HCT116 (cell line): ENCODE measurements around the gene CENPP. TPM values are rescaled to one million over a fixed set of nuclear protein-coding genes. Genes with fewer than 3 reads are reported as not detected.

Experiments used
- ATAC-seq: fragments of 200-7000 bp; cut with Tn5 transposase; 2 replicates; pipeline ENCODE4 v1.9.1; 2020; ENCODE audit warnings: mild to moderate bottlenecking, moderate library complexity
- BruUV-seq: library from RNA; stranded (reverse); fragments of 400-500 nt; replicated peaks from 2 replicates; lab custom pipeline; 2021; lab: Mats Ljungman, UMichigan
- CTCF ChIA-PET: fragments of 300-600 bp; sonication (Branson Sonifier 250); formaldehyde crosslinking; loops from one replicate; lab custom pipeline; 2021; ENCODE audit warnings: antibody characterized with exemption; lab: Charles Lee
- POLR2A ChIA-PET: fragments of 300-600, 350-600 bp; sonication (Branson Sonifier 250); formaldehyde crosslinking; loops from one replicate; lab custom pipeline; 2021; ENCODE audit warnings: antibody characterized with exemption; lab: Charles Lee
- RAD21 ChIA-PET, 2 experiments: fragments of 300-600 bp; sonication (Branson Sonifier 250); formaldehyde crosslinking; loops; one replicate each; lab custom pipeline; 2023; ENCODE audit warnings: low total read pairs in 2 of 2; ENCODE audit not compliant: uncharacterized antibody in 2 of 2, unreplicated experiment in 2 of 2, low non-redundant PET in 1 of 2; lab: Charles Lee
- DNase-seq: peaks from one replicate; pipeline ENCODE4 v3.0.0-alpha.2; 2010; ENCODE audit warnings: low read depth, low spot score
- H2AFZ ChIP-seq: fragments of 200-600 bp; shearing (Covaris generic), sonication (generic); 2 replicates; pipeline ENCODE4 v1.6.1; 2017; ENCODE audit warnings: low read depth, mixed run types, mixed read lengths, antibody characterized with exemption, low read length; ENCODE audit not compliant: poor library complexity, severe bottlenecking
- H3K27ac ChIP-seq: 2 replicates; pipeline ENCODE4 v1.5.1; 2012; ENCODE audit warnings: low read depth, low read length
- H3K27me3 ChIP-seq: fragments of 200-600 bp; sonication (generic); 2 replicates; pipeline ENCODE4 v1.6.1; 2016; ENCODE audit warnings: mixed run types, low read length, mixed read lengths; ENCODE audit not compliant: insufficient read depth
- H3K36me3 ChIP-seq, 2 experiments: fragments of 200-500 bp in 1 of 2; fragments of 200-600 bp in 1 of 2; sonication (Bioruptor generic) in 1 of 2; sonication (generic) in 1 of 2; 2 replicates each; pipeline versions ENCODE4 v1.5.1 to v1.6.1; 2014 to 2016; ENCODE audit warnings: low read length in 2 of 2, inconsistent platforms in 1 of 2, mixed read lengths in 1 of 2, mixed run types in 1 of 2; ENCODE audit not compliant: insufficient read depth in 2 of 2, control insufficient read depth in 1 of 2
- H3K4me1 ChIP-seq, 2 experiments: fragments of 200-600 bp in 1 of 2; sonication (generic) in 1 of 2; 2 replicates each; pipeline versions ENCODE4 v1.5.1 to v1.6.1; 2012 to 2017; ENCODE audit warnings: low read length in 2 of 2, inconsistent platforms in 1 of 2, mild to moderate bottlenecking in 1 of 2, mixed read lengths in 1 of 2, mixed run types in 1 of 2, moderate library complexity in 1 of 2; ENCODE audit not compliant: insufficient read depth in 2 of 2, control insufficient read depth in 1 of 2
- H3K4me2 ChIP-seq: fragments of 200-600 bp; sonication (generic); 2 replicates; pipeline ENCODE4 v1.6.1; 2017; ENCODE audit warnings: mixed run types, low read length, mixed read lengths
- H3K4me3 ChIP-seq, 2 experiments: fragments of 200-600 bp in 1 of 2; sonication (generic) in 1 of 2; replicated peaks in 1 of 2; 2 replicates each; pipeline ENCODE4 v1.5.1; 2011 to 2016; ENCODE audit warnings: low read length in 2 of 2, control low read depth in 1 of 2, low read depth in 1 of 2, mild to moderate bottlenecking in 1 of 2, mixed read lengths in 1 of 2, mixed run types in 1 of 2
- H3K79me2 ChIP-seq: fragments of 200-600 bp; sonication (generic); 2 replicates; pipeline ENCODE4 v1.6.1; 2017; ENCODE audit warnings: mild to moderate bottlenecking, mixed run types, low read length, moderate library complexity, mixed read lengths; ENCODE audit not compliant: insufficient read depth
- H3K9ac ChIP-seq: fragments of 200-600 bp; sonication (generic); 2 replicates; pipeline ENCODE4 v1.6.1; 2016; ENCODE audit warnings: low read length, mixed read lengths
- H3K9me2 ChIP-seq: fragments of 200-600 bp; sonication (generic), shearing (Covaris generic); 2 replicates; pipeline ENCODE4 v1.6.1; 2017; ENCODE audit warnings: mixed run types, mild to moderate bottlenecking, moderate library complexity; ENCODE audit not compliant: insufficient read depth
- H3K9me3 ChIP-seq, 2 experiments: fragments of 200-500 bp in 1 of 2; fragments of 200-600 bp in 1 of 2; sonication (Bioruptor generic) in 1 of 2; sonication (generic) in 1 of 2; 2 replicates each; pipeline ENCODE4 v1.6.1; 2014 to 2017; ENCODE audit warnings: low read length in 2 of 2, mixed read lengths in 2 of 2, inconsistent platforms in 1 of 2, low read depth in 1 of 2, mild to moderate bottlenecking in 1 of 2, mixed run types in 1 of 2, moderate library complexity in 1 of 2; ENCODE audit not compliant: control insufficient read depth in 1 of 2, insufficient read depth in 1 of 2
- H4K20me1 ChIP-seq: fragments of 200-600 bp; sonication (generic), shearing (Covaris generic); 2 replicates; pipeline ENCODE4 v1.6.1; 2017; ENCODE audit warnings: mixed run types, mild to moderate bottlenecking, moderate library complexity; ENCODE audit not compliant: insufficient read depth
- EGR1 ChIP-seq: IDR thresholded peaks from 2 replicates; pipeline ENCODE4 v1.6.1; 2012; ENCODE audit warnings: low read depth
- ELF1 ChIP-seq: IDR thresholded peaks from 2 replicates; pipeline ENCODE4 v1.6.1; 2012; ENCODE audit warnings: low read depth, borderline replicate concordance
- REST ChIP-seq: IDR thresholded peaks from 2 replicates; pipeline ENCODE4 v1.6.1; 2012; ENCODE audit warnings: low read depth
- SIN3A ChIP-seq: IDR thresholded peaks from 2 replicates; pipeline ENCODE4 v1.6.1; 2012; ENCODE audit warnings: low read depth
- ZBTB33 ChIP-seq: IDR thresholded peaks from 2 replicates; pipeline ENCODE4 v1.6.1; 2011; ENCODE audit warnings: mild to moderate bottlenecking, low read length, moderate library complexity; ENCODE audit not compliant: insufficient replicate concordance; ENCODE audit errors: extremely low read depth
- intact Hi-C: fragments of 100-400 bp; cut with micrococcal nuclease; formaldehyde crosslinking; loops from 2 replicates; pipeline ENCODE4 v1.10.0; 2022
- total RNA-seq: library from RNA; stranded (reverse); gene quantifications from one replicate; pipeline ENCODE4 v1.2.1, GENCODE V29; 2021; ENCODE audit not compliant: unreplicated experiment

Gene CENPP
- total RNA-seq, 1 experiment from 2014 or later: 7.0 TPM

- no peak for TF ChIP-seq ELF1
Observed at GRCh38 chr9:92639124-92639523, 313.4 kb downstream of the CENPP start (continued).

- Histone ChIP-seq H3K27ac (no peak overlapping the region), H3K79me2 (no peaks in the 10 kb centered on the region), H3K4me1 (no peaks in the 10 kb centered on the region), H3K9me2 (no peaks in the 10 kb centered on the region), H3K4me2 (no peak overlapping the region)
- intact Hi-C loops: no loop called here
- POLR2A ChIA-PET: no interaction called here
- CTCF ChIA-PET: no interaction called here
- no peak for ATAC-seq
- TF ChIP-seq REST: no peak
- TF ChIP-seq EGR1: no peak
- no peak for TF ChIP-seq ZBTB33
- TF ChIP-seq SIN3A: no peak
- TF ChIP-seq, all 23 proteins: peak for 0
- Histone ChIP-seq H3K27me3 (no peaks in the 10 kb centered on the region), H2AFZ (no peak overlapping the region), H3K9me3 (no peaks in the 10 kb centered on the region), H4K20me1 (no peaks in the 10 kb centered on the region), H3K9ac (no peak overlapping the region), H3K36me3 (peaks cover 18 to 40% of the 10 kb centered on the region in 2 experiments; a peak in 3 of 4 replicates), H3K4me3 (no peak overlapping the region)
- DNase-seq: no peak
- RAD21 ChIA-PET: no interaction called here
- BruUV-seq: no TSS peak
Observed at GRCh38 chr9:92639791-92640271, 314.1 kb downstream of the CENPP start.
